Osteoblast (primary cell): ENCODE results near the gene CYTIP. TPM values are rescaled to one million over a fixed set of nuclear protein-coding genes. Genes with fewer than 3 reads are reported as not detected.

Source experiments
- DNase-seq: peaks from one replicate; pipeline ENCODE4 v3.0.0; 2011; ENCODE audit warnings: low spot score, mixed read lengths; ENCODE audit not compliant: insufficient read length; ENCODE audit errors: missing footprints
- H2AFZ ChIP-seq: 2 replicates; pipeline ENCODE4 v1.6.0; 2011; ENCODE audit warnings: mild to moderate bottlenecking, low read length
- H3K27ac ChIP-seq: 2 replicates; pipeline ENCODE4 v1.5.1; 2011; ENCODE audit warnings: mild to moderate bottlenecking, low read depth, low read length, moderate library complexity
- H3K27me3 ChIP-seq: 2 replicates; pipeline ENCODE4 v1.6.0; 2012; ENCODE audit warnings: mild to moderate bottlenecking, control low read depth, inconsistent platforms, low read length, moderate library complexity; ENCODE audit not compliant: insufficient read depth
- H3K36me3 ChIP-seq: 2 replicates; pipeline ENCODE4 v1.5.1; 2011; ENCODE audit warnings: mild to moderate bottlenecking, low read length, control low read depth, moderate library complexity; ENCODE audit not compliant: insufficient read depth
- H3K4me1 ChIP-seq: 2 replicates; pipeline ENCODE4 v1.5.1; 2011; ENCODE audit warnings: mild to moderate bottlenecking, low read length, control low read depth, moderate library complexity; ENCODE audit not compliant: insufficient read depth
- H3K4me2 ChIP-seq: 2 replicates; pipeline ENCODE4 v1.6.0; 2011; ENCODE audit warnings: mild to moderate bottlenecking, low read length; ENCODE audit not compliant: insufficient read depth
- H3K4me3 ChIP-seq: fragments of 200-600 bp; sonication (generic); 3 replicates; pipeline ENCODE4 v1.5.1; 2012; ENCODE audit warnings: mild to moderate bottlenecking, low read length, inconsistent platforms; ENCODE audit not compliant: insufficient read depth
- H3K79me2 ChIP-seq: 2 replicates; pipeline ENCODE4 v1.6.0; 2012; ENCODE audit warnings: mild to moderate bottlenecking, low read length, control low read depth, inconsistent platforms; ENCODE audit not compliant: insufficient read depth
- H3K9me3 ChIP-seq: 2 replicates; pipeline ENCODE4 v1.5.1; 2011; ENCODE audit warnings: low read depth, low read length, control low read depth
- H4K20me1 ChIP-seq: 2 replicates; pipeline ENCODE4 v1.6.0; 2012; ENCODE audit warnings: mild to moderate bottlenecking, low read length, control low read depth; ENCODE audit not compliant: insufficient read depth
- CTCF ChIP-seq: IDR thresholded peaks from 2 replicates; pipeline ENCODE4 v1.5.1; 2011; ENCODE audit warnings: mild to moderate bottlenecking, low read depth, low read length, moderate library complexity; ENCODE audit errors: extremely low read depth
- total RNA-seq: library from RNA; depleted of rRNA; stranded (reverse); fragments of >200 nt; gene quantifications from 2 replicates; pipeline ENCODE4 v1.2.3, GENCODE V29; 2012

CYTIP gene
- total RNA-seq, 1 donor, result 1.4 TPM

GRCh38 chr2:157463002-157463401 is 19.1 kb upstream of the CYTIP start:
- Histone ChIP-seq H3K4me2 (no peak overlapping the region), H3K36me3 (no peaks in the 10 kb centered on the region), H3K4me1 (no peaks in the 10 kb centered on the region), H3K9me3 (no peaks in the 10 kb centered on the region), H3K4me3 (no peak overlapping the region), H3K27me3 (no peaks in the 10 kb centered on the region), H2AFZ (no peak overlapping the region), H4K20me1 (no peaks in the 10 kb centered on the region), H3K79me2 (no peaks in the 10 kb centered on the region), H3K27ac (no peak overlapping the region)
- TF ChIP-seq CTCF, result no peak
- no peak for DNase-seq

- Histone ChIP-seq H3K9me3 (no peaks in the 10 kb centered on the region), H3K27ac (no peak overlapping the region)
- no peak for TF ChIP-seq CTCF
Measured at GRCh38 chr2:157460897-157461296, 17.0 kb upstream of the CYTIP start.

GRCh38 chr2:157460384-157460837 is 16.5 kb upstream of the CYTIP start:
- H3K4me3 ChIP-seq, result no peak overlapping the region
- no peak overlapping the region for H2AFZ ChIP-seq
- no peaks in the 10 kb centered on the region for H4K20me1 ChIP-seq
- no peaks in the 10 kb centered on the region for H3K79me2 ChIP-seq
- TF ChIP-seq CTCF, result no peak
- DNase-seq, result no peak
- no peaks in the 10 kb centered on the region for H3K4me1 ChIP-seq
- H3K27ac ChIP-seq, result no peak overlapping the region
- H3K27me3 ChIP-seq, result peaks cover 8% of the 10 kb centered on the region
- H3K4me2 ChIP-seq, result no peak overlapping the region
- no peaks in the 10 kb centered on the region for H3K9me3 ChIP-seq
- H3K36me3 ChIP-seq, result no peaks in the 10 kb centered on the region

More at GRCh38 chr2:157460897-157461296, 17.0 kb upstream of the CYTIP start:
- H3K4me1 ChIP-seq, result no peaks in the 10 kb centered on the region
- no peaks in the 10 kb centered on the region for H3K36me3 ChIP-seq
- no peaks in the 10 kb centered on the region for H4K20me1 ChIP-seq
- DNase-seq, result no peak
- H2AFZ ChIP-seq, result no peak overlapping the region
- H3K4me3 ChIP-seq, result no peak overlapping the region
- no peaks in the 10 kb centered on the region for H3K79me2 ChIP-seq
- H3K4me2 ChIP-seq, result no peak overlapping the region
- H3K27me3 ChIP-seq, result peaks cover 5% of the 10 kb centered on the region

- no peaks in the 10 kb centered on the region for H3K36me3 ChIP-seq
- no peak overlapping the region for H3K4me2 ChIP-seq
- H3K9me3 ChIP-seq, result no peaks in the 10 kb centered on the region
- no peaks in the 10 kb centered on the region for H3K4me1 ChIP-seq
- peak; percentile 14 for DNase-seq
- peaks cover 9% of the 10 kb centered on the region for H3K27me3 ChIP-seq
- H3K4me3 ChIP-seq, result no peak overlapping the region
- TF ChIP-seq CTCF, result no peak
- no peaks in the 10 kb centered on the region for H4K20me1 ChIP-seq
- H2AFZ ChIP-seq, result no peak overlapping the region
- no peaks in the 10 kb centered on the region for H3K79me2 ChIP-seq
- no peak overlapping the region for H3K27ac ChIP-seq
Measured at GRCh38 chr2:157459486-157459885, 15.6 kb upstream of the CYTIP start.
